Upper lobe of right lung (tissue), 1 donor: ENCODE measurements around the gene NCKAP5. TPM values are rescaled to one million over a fixed set of nuclear protein-coding genes. Genes with fewer than 3 reads are reported as not detected.

Source experiments
- ATAC-seq: fragments of 200-7000 bp; cut with Tn5 transposase; one replicate; pipeline ENCODE4 v1.9.1; 2020; ENCODE audit warnings: mild to moderate bottlenecking, moderate library complexity
- DNase-seq: peaks from one replicate; pipeline ENCODE4 v3.0.0-alpha.2; 2020
- H3K27ac ChIP-seq: fragments of 200-600 bp; one replicate; pipeline ENCODE4 v1.8.0; 2022
- H3K27me3 ChIP-seq: fragments of 200-600 bp; one replicate; pipeline ENCODE4 v1.8.0; 2022; ENCODE audit warnings: mild to moderate bottlenecking
- H3K36me3 ChIP-seq: fragments of 200-600 bp; one replicate; pipeline ENCODE4 v1.8.0; 2022
- H3K4me1 ChIP-seq: fragments of 200-600 bp; one replicate; pipeline ENCODE4 v1.8.0; 2022
- H3K4me3 ChIP-seq: fragments of 200-600 bp; one replicate; pipeline ENCODE4 v1.8.0; 2022; ENCODE audit warnings: mild to moderate bottlenecking
- H3K9me3 ChIP-seq: fragments of 200-600 bp; one replicate; pipeline ENCODE4 v1.8.0; 2022
- CTCF ChIP-seq: fragments of 200-600 bp; IDR thresholded peaks from one replicate; pipeline ENCODE4 v1.8.0; 2022; ENCODE audit warnings: antibody characterized with exemption
- intact Hi-C: fragments of 100-400 bp; cut with DNase I; formaldehyde crosslinking; loops from one replicate; pipeline ENCODE4 v1.11.0; 2022
- total RNA-seq: library from RNA; stranded (reverse); fragmentation: NEBNext Ultra II Directional; extraction: Animal tissue kit (Norgen Biotek cat#: 25700); gene quantifications from one replicate; pipeline ENCODE4 v1.2.1, GENCODE V29; 2021
- donor health status: DM: no; HTN: yes; CAD: no; lungs with severe emphysema.

Gene NCKAP5
- total RNA-seq, 1 donor from 2014 or later = 40.8 TPM

DNA sequence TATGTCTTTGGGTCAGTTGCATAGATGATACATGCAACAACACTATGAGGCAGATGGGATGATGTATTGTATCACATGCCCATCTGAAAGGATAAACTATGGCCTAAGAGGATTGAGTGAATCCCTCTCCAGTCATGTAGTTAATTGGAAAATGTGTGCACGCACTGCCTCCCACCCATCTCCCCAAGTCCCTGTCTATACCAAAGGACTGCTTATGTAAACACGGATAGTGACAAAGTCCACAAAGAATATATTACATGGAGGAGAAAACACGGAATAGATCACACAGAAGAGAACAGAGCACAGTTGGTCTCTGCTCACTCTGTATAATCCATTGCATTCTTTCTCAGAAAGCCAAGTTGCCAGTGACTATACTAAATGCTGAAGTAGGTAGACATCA, 82.4 kb downstream of the NCKAP5 start:
- Histone ChIP-seq H3K36me3 (no peaks in the 10 kb centered on the region), H3K27me3 (no peaks in the 10 kb centered on the region), H3K4me3 (no peak overlapping the region), H3K27ac (no peak overlapping the region), H3K9me3 (no peaks in the 10 kb centered on the region), H3K4me1 (no peaks in the 10 kb centered on the region)
- ATAC-seq = no peak
- DNase-seq = no peak
- TF ChIP-seq CTCF = no peak
- intact Hi-C loops = no loop called here

DNA sequence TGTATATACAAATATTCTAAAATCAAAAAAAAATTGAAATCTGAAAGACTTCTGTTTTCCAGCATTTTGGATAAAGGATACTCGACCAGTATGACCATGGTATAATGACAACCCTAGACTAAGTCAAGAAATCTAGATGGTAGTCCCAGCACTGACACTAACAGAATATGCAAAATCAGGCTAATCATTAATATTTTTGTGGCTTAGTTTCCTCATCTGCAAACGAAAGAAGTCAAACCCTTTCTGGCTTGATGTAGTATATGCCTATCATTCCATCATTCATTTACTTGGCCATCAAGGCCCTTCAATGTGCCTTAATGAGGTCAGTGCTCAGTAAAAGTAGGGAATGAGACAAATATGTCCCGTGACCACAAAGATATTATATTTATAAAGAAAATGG, 83.5 kb downstream of the NCKAP5 start:
- Histone ChIP-seq H3K9me3 (no peaks in the 10 kb centered on the region), H3K27me3 (no peaks in the 10 kb centered on the region), H3K4me3 (no peak overlapping the region), H3K4me1 (no peaks in the 10 kb centered on the region), H3K36me3 (no peaks in the 10 kb centered on the region), H3K27ac (no peak overlapping the region)
- DNase-seq = no peak
- no peak for TF ChIP-seq CTCF
- ATAC-seq = no peak
- intact Hi-C loops = no loop called here

GRCh38 chr2:133484106-133484505, 84.2 kb downstream of the NCKAP5 start:
- ATAC-seq = no peak
- Histone ChIP-seq H3K4me3 (no peak overlapping the region), H3K27ac (no peak overlapping the region), H3K9me3 (no peaks in the 10 kb centered on the region), H3K4me1 (no peaks in the 10 kb centered on the region), H3K27me3 (no peaks in the 10 kb centered on the region), H3K36me3 (no peaks in the 10 kb centered on the region)
- TF ChIP-seq CTCF = no peak
- DNase-seq = no peak
- intact Hi-C loops = no loop called here

DNA sequence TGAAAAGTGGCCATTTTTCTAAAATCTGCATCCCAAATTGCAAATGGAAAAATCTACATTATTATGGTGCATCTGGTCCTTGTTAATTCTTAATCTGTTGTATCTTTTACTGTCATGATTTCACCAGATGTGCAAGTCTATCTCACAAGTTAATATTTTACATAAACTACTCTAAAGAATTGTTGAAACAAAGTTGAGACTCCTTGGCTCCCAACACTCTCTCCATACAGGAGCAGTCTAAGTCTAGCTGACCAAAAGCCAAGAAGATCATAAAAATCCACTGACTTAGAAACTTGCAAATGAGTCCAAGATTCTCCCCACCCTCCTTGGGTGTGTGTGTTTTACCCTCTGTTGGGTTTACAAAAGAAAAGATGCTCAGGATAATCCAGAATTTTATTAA, 85.1 kb downstream of the NCKAP5 start:
- H3K36me3 ChIP-seq = no peaks in the 10 kb centered on the region
- ATAC-seq (no peak), DNase-seq (no peak)
- no peak overlapping the region for H3K4me3 ChIP-seq
- no peaks in the 10 kb centered on the region for H3K4me1 ChIP-seq
- H3K27ac ChIP-seq = no peak overlapping the region
- H3K9me3 ChIP-seq = no peaks in the 10 kb centered on the region
- intact Hi-C loops = no loop called here
- no peak for TF ChIP-seq CTCF
- H3K27me3 ChIP-seq = no peaks in the 10 kb centered on the region

GRCh38 chr2:133480707-133481429, 87.4 kb downstream of the NCKAP5 start:
- ATAC-seq = no peak
- intact Hi-C loops = no loop called here
- no peaks in the 10 kb centered on the region for H3K9me3 ChIP-seq

More at GRCh38 chr2:133480707-133481429, 87.4 kb downstream of the NCKAP5 start:
- Histone ChIP-seq H3K27ac (no peak overlapping the region), H3K36me3 (no peaks in the 10 kb centered on the region), H3K4me1 (no peaks in the 10 kb centered on the region), H3K27me3 (no peaks in the 10 kb centered on the region), H3K4me3 (no peak overlapping the region)
- DNase-seq = no peak
- TF ChIP-seq CTCF = no peak
